Heart left ventricle (tissue), 13 donors: ENCODE data around the gene CD244.

Experiments
- CTCF ChIP-seq, 12 donors: fragments of 200-600 bp; sonication (generic) in 4 of 12; IDR thresholded peaks; one replicate each; pipeline versions ENCODE4 v1.5.0 to v1.8.0; 2018 to 2022; ENCODE audit warnings: antibody characterized with exemption in 12 of 12, mild to moderate bottlenecking in 5 of 12
- POLR2A ChIP-seq, 2 donors: fragments of 450-650 bp; IDR thresholded peaks; one replicate each; pipeline ENCODE4 v1.6.1; 2017; ENCODE audit warnings: antibody characterized with exemption in 2 of 2, mild to moderate bottlenecking in 2 of 2, moderate library complexity in 2 of 2
- donor health status: ischemic (EF 13 %, LVEDD 7.1; RV severe dilation, severe dysfunction).
- donor health status: DM: no; HTN: yes; CAD: no.
- donor health status: DM: no; HTN: no; CAD: no.
- donor health status: ischemic (EF 25% LVEDD 6.9; RV normal size, moderate dysfunction).
- donor health status: ischemic (EF 25% LVEDD 5.7; RV mildly dilated, moderate dysfunction).
- donor health status: ischemic (EF 35%, LVEDD 5.7; RV mildly dilated, moderate dysfunction).
- donor health status: nonischemic (EF 11% LVEDD 7.7; RV severe dilation, severe dysfunction).
- donor health status: DM: yes; HTN: yes; CAD: no.
- donor health status: PGD.
- donor health status: ischemic (EF 29% LVEDD 5.4; RV normal size, mild dysfunction).
- donor health status: nonischemic (EF 23%, LVEDD 6.1; RV moderate dilation, normal function).

DNA sequence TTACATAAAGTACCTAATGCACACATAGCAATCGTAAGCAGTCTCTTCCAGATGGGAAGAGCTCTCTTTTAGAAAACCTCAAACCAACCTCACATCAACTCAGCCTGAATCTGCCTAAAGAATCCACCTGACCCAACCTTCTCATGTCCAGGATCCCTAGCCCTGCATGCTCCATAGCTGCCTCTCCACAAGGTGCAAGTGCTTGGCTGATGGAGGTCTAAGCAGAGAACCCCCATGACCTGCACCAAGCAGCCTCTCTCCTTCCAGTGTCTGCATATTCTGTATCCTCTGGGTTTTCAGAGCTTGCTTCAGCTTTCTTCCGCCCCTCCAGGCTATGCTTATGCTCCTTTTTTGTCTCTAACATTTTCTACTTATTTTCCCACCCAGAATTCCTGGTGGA is 64.2 kb downstream of the CD244 start:
- no peak for TF ChIP-seq POLR2A (IDR thresholded peaks at IDR 0.05)
- TF ChIP-seq CTCF (IDR thresholded peaks at IDR 0.05): no peak
